CD14-positive monocyte (primary cell): ENCODE data around the gene SUFU. TPM values are rescaled to one million over a fixed set of nuclear protein-coding genes. Genes with fewer than 3 reads are reported as not detected.

Experiments
- DNase-seq, 3 donors: peaks; one replicate each; pipeline ENCODE4 v3.0.0-alpha.2; 2011 to 2022
- H2AFZ ChIP-seq: 2 replicates; pipeline ENCODE4 v1.6.0; 2012; ENCODE audit warnings: mild to moderate bottlenecking, low read depth, low read length, inconsistent platforms; ENCODE audit not compliant: insufficient read depth, poor library complexity, severe bottlenecking
- H3K27ac ChIP-seq, 2 donors: 1 replicate in 1 of 2; 2 replicates in 1 of 2; pipeline ENCODE4 v1.5.1; 2012 to 2013; ENCODE audit warnings: low read length in 2 of 2, control low read depth in 1 of 2, inconsistent platforms in 1 of 2, low read depth in 1 of 2, mild to moderate bottlenecking in 1 of 2
- H3K27me3 ChIP-seq, 2 donors: one replicate each; pipeline versions ENCODE4 v1.6.0 to v1.6.1; 2011 to 2013; ENCODE audit warnings: low read length in 2 of 2; ENCODE audit not compliant: control insufficient read depth in 2 of 2, insufficient read depth in 2 of 2
- H3K36me3 ChIP-seq, 2 donors: replicated peaks in 1 of 2; 1 replicate in 1 of 2; 2 replicates in 1 of 2; pipeline versions ENCODE4 v1.5.1 to v1.6.1; 2012 to 2013; ENCODE audit warnings: low read length in 2 of 2, control low read depth in 1 of 2, inconsistent platforms in 1 of 2, mild to moderate bottlenecking in 1 of 2; ENCODE audit not compliant: insufficient read depth in 2 of 2, control insufficient read depth in 1 of 2
- H3K4me1 ChIP-seq, 2 donors: 1 replicate in 1 of 2; 2 replicates in 1 of 2; pipeline versions ENCODE4 v1.5.1 to v1.6.1; 2012 to 2013; ENCODE audit warnings: low read length in 2 of 2, control low read depth in 1 of 2, inconsistent platforms in 1 of 2, mild to moderate bottlenecking in 1 of 2, moderate library complexity in 1 of 2; ENCODE audit not compliant: insufficient read depth in 2 of 2, control insufficient read depth in 1 of 2
- H3K4me2 ChIP-seq: replicated peaks from 2 replicates; pipeline ENCODE3; 2012; ENCODE audit warnings: low read length, moderate library complexity, mild to moderate bottlenecking; ENCODE audit not compliant: poor library complexity, severe bottlenecking; ENCODE audit errors: extremely low read depth
- H3K4me3 ChIP-seq, 3 experiments: fragments of 200-600 bp in 1 of 3; sonication (generic) in 1 of 3; replicated peaks in 1 of 3; 1 replicate in 2 of 3; 2 replicates in 1 of 3; pipeline ENCODE4 v1.5.1; 2011 to 2013; ENCODE audit warnings: low read length in 3 of 3, mild to moderate bottlenecking in 3 of 3, control low read depth in 2 of 3, low read depth in 2 of 3, inconsistent platforms in 1 of 3, moderate library complexity in 1 of 3
- H3K79me2 ChIP-seq: 2 replicates; pipeline ENCODE4 v1.6.0; 2012; ENCODE audit warnings: mild to moderate bottlenecking, control low read depth, inconsistent platforms, low read length, moderate library complexity; ENCODE audit not compliant: insufficient read depth
- H3K9ac ChIP-seq: 2 replicates; pipeline ENCODE4 v1.6.0; 2017; ENCODE audit warnings: low read length, mild to moderate bottlenecking; ENCODE audit not compliant: insufficient read depth, poor library complexity, severe bottlenecking
- H3K9me3 ChIP-seq, 2 donors: replicated peaks in 1 of 2; 1 replicate in 1 of 2; 2 replicates in 1 of 2; pipeline versions ENCODE4 v1.5.1 to v1.6.1; 2012 to 2013; ENCODE audit warnings: low read length in 2 of 2, control low read depth in 1 of 2; ENCODE audit not compliant: control insufficient read depth in 1 of 2, insufficient read depth in 1 of 2
- H4K20me1 ChIP-seq: 2 replicates; pipeline ENCODE4 v1.6.0; 2012; ENCODE audit warnings: mild to moderate bottlenecking, low read length, control low read depth, moderate library complexity; ENCODE audit not compliant: insufficient read depth
- H3K27ac Mint-ChIP-seq, 7 donors: one replicate each; pipeline ENCODE4 v1.8.0; 2020; ENCODE audit warnings: mild to moderate bottlenecking in 7 of 7, mixed read lengths in 7 of 7, moderate library complexity in 6 of 7, inconsistent platforms in 2 of 7
- H3K27me3 Mint-ChIP-seq, 3 donors: one replicate each; pipeline ENCODE4 v1.8.0; 2021 to 2022; ENCODE audit warnings: low read depth in 3 of 3, mild to moderate bottlenecking in 3 of 3, mixed read lengths in 3 of 3, moderate library complexity in 3 of 3, inconsistent platforms in 1 of 3
- H3K36me3 Mint-ChIP-seq, 2 donors: one replicate each; pipeline ENCODE4 v1.8.0; 2020; ENCODE audit warnings: mixed read lengths in 2 of 2, inconsistent platforms in 1 of 2, mild to moderate bottlenecking in 1 of 2
- H3K4me1 Mint-ChIP-seq: one replicate; pipeline ENCODE4 v1.8.0; 2020; ENCODE audit warnings: mild to moderate bottlenecking, mixed read lengths
- H3K4me3 Mint-ChIP-seq, 2 donors: one replicate each; pipeline ENCODE4 v1.8.0; 2020; ENCODE audit warnings: mild to moderate bottlenecking in 2 of 2, mixed read lengths in 2 of 2, moderate library complexity in 1 of 2
- H3K9me3 Mint-ChIP-seq, 7 donors: one replicate each; pipeline ENCODE4 v1.8.0; 2020 to 2022; ENCODE audit warnings: mixed read lengths in 7 of 7, mild to moderate bottlenecking in 6 of 7, moderate library complexity in 6 of 7, inconsistent platforms in 2 of 7
- CTCF ChIP-seq: fragments of 200-600 bp; IDR thresholded peaks from one replicate; pipeline ENCODE4 v1.8.0; 2022; ENCODE audit warnings: antibody characterized with exemption, mild to moderate bottlenecking
- WGBS: methylation state at CpG from one replicate; pipeline ENCODE4 v1.1.5; 2013; ENCODE audit warnings: missing lambda C conversion rate; ENCODE audit not compliant: insufficient coverage; 5-methylcytosine and 5-hydroxymethylcytosine counted together
- intact Hi-C, 2 donors: fragments of 100-400 bp; cut with micrococcal nuclease; formaldehyde crosslinking; loops; one replicate each; pipeline versions ENCODE4 v1.15.0 to v1.15.1; 2023
- polyA plus RNA-seq, 3 donors: library from polyadenylated mRNA; depleted of rRNA in 1 of 3; unstranded in 2 of 3; stranded (reverse) in 1 of 3; fragments of 300-500 nt in 2 of 3; fragments of >200 nt in 1 of 3; fragmentation: Illumina TruSeq in 2 of 3; gene quantifications; 1 replicate in 2 of 3; 2 replicates in 1 of 3; pipeline ENCODE4 v1.2.3, GENCODE V29; 2012 to 2021

Gene SUFU
- polyA plus RNA-seq, 3 donors: 3.2 to 10.0 (median 5.7) TPM

DNA sequence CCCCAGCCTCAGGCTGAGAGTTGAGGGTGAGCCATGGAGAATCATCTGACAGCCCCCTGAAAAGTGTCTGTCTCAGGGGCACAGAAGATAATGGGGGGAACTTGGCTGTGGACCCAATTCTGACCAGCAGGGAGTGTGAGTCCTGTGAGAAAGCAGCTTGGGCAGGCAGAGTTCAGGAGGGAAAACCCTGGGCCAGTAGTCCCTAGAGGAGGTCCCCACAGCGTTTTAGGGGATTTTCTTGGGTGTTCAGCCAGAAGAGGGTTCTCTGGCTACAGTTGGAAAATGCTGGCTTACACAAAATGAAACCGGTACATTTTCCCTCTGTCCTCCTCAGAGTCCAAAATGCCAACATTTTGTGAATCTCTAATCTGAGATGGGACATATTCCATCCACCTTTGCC lies 104.7 kb downstream of the SUFU start:
- no peak for TF ChIP-seq CTCF
- Histone ChIP-seq H3K79me2 (no peaks in the 10 kb centered on the region), H3K9ac (no peak overlapping the region), H3K36me3 (peaks cover 36 to 79% of the 10 kb centered on the region in 2 donors), H4K20me1 (peaks cover 3% of the 10 kb centered on the region), H3K4me2 (no peak overlapping the region), H3K9me3 (no peaks in the 10 kb centered on the region), H2AFZ (no peak overlapping the region), H3K4me3 (no peak overlapping the region), H3K27me3 (no peaks in the 10 kb centered on the region), H3K27ac (no peak overlapping the region), H3K4me1 (no peaks in the 10 kb centered on the region)
- Mint-ChIP-seq H3K36me3 (peaks cover 71 to 85% of the 10 kb centered on the region in 2 donors), H3K4me1 (peaks cover 10% of the 10 kb centered on the region), H3K4me3 (no peak overlapping the region), H3K27me3 (peaks cover 0 to 2% (median 0%) of the 10 kb centered on the region in 3 donors), H3K27ac (peak overlapping the region in 1 of 7 donors; percentile 18), H3K9me3 (no peaks in the 10 kb centered on the region)
- intact Hi-C loops: no loop called here
- no peak for DNase-seq
- 100% methylated on average over 2 of the region's 2 CpGs for WGBS

DNA sequence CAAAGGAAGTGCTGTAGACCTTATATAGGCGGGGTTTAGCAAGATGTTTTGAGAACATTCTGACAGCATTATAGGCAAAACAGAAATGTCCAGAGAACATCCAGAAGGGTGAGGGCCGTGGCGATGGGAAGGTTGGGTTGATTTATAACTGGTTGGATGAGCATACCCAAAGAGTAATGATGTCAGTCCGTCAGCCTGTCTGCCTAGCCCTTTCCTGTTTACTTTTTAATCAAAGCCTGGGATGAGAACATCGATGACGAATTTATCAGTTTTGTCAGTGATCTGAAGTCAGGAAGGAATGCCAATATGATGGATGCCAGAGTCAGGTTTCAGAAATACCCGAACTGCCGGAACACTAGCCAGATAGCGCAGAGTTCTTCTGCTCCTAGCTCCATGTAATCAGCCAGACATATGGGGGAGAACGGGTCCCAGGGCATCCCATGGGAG lies 106.7 kb downstream of the SUFU start:
- Histone ChIP-seq H3K27ac (no peak overlapping the region), H3K9me3 (no peaks in the 10 kb centered on the region), H4K20me1 (no peaks in the 10 kb centered on the region), H3K36me3 (peaks cover 30 to 69% of the 10 kb centered on the region in 2 donors), H3K9ac (no peak overlapping the region), H3K4me1 (no peaks in the 10 kb centered on the region), H3K27me3 (no peaks in the 10 kb centered on the region), H3K79me2 (no peaks in the 10 kb centered on the region), H3K4me2 (no peak overlapping the region), H3K4me3 (no peak overlapping the region), H2AFZ (no peak overlapping the region)
- DNase-seq: no peak
- H3K27ac Mint-ChIP-seq: no peak overlapping the region
- peaks cover 58 to 78% of the 10 kb centered on the region in 2 donors for H3K36me3 Mint-ChIP-seq
- 100% methylated on average over 10 of the region's 10 CpGs for WGBS
- intact Hi-C loops: no loop called here
- no peak for TF ChIP-seq CTCF
- H3K27me3 Mint-ChIP-seq: peaks cover 0 to 2% (median 0%) of the 10 kb centered on the region in 3 donors
- H3K4me1 Mint-ChIP-seq: peaks cover 2% of the 10 kb centered on the region
- no peak overlapping the region for H3K4me3 Mint-ChIP-seq
- H3K9me3 Mint-ChIP-seq: no peaks in the 10 kb centered on the region
